HG02870 (cell line): ENCODE data around the gene SLC9A9.
"Not testable (repeated sequence)": the region's sequence is repeated elsewhere in the genome, so short reads cannot be mapped to it uniquely, and the experiment has no call there.

ENCODE experiments used
- ATAC-seq: cut with Tn5 transposase; IDR thresholded peaks from one replicate; pipeline ENCODE4 v1.9.1; 2021; ENCODE audit warnings: mild to moderate bottlenecking, moderate library complexity; ENCODE audit not compliant: unreplicated experiment

SLC9A9 gene

DNA sequence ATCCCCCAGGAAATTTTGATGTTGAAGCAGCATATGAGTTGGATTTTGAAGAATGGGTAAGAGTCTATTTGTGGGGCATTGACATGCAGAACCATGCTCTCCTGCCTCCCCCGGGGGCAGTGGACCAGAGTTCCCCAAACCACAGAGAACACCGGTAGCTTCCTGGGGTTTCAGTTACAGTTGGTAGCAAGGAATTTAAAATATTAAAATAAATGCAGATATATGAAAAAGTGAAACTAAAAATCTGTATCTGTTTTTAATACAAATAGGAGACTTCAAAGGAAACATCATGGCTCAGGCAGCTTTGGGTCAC is 37.4 kb downstream of the SLC9A9 start:
- peak; percentile 36 for ATAC-seq

DNA sequence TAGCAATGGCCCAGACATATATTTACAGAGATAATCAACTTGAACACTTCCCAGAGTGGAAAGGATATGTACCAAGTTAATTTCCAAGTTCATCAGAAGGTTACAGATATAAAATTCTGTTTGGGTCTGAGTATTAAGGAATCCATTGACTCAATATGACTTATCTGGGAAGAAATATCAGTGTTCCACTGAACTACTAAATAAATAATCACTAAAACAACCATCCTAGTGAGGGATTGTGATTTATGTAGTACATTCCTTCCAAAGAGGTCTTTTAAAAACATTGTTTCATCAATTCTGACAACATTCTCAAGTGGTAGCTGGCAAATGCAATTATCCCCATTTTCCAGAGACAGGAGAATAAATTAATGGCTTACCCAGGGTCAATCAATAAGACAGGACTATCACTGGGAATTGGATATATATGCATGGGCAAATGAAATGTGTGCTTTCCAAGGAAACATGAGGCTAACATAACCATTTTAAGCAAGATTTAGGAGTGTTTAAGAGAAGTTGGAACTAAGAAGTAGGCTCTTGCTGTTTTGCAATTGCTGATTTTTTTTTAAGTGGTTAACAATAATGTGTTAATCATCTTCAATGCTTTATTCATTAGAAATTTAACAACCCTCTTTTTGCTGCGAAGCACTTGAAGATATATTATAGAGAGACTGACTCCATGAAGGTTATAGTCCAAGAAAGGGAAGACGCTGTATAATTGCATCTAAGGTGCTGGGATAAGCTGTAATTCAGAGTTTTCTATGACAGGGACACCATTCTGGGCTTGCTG is 37.9 kb downstream of the SLC9A9 start:
- no peak for ATAC-seq

DNA sequence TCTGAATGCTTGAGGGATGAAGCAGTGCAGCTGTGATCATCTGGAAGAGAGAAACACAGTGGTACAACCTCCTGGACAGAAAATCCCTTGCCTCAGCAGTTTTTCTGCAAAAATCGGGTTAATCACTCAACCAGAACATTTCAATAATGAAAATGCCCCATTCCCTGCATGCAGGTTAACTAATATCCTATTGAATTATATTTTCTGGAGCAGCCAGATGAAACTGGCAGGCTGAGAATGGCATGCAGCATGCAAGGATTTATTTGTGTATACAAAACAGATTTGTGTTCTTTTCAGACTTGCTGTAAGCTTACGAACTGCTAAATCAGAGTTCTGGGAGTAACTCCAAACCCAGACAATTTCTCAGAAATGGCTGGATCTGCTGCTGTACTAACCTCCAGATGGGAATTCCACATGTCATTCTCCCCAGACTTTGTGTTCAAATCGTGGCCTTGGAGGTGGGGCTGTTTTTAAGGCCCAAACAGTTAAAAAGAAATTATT is 39.1 kb downstream of the SLC9A9 start:
- no peak for ATAC-seq

DNA sequence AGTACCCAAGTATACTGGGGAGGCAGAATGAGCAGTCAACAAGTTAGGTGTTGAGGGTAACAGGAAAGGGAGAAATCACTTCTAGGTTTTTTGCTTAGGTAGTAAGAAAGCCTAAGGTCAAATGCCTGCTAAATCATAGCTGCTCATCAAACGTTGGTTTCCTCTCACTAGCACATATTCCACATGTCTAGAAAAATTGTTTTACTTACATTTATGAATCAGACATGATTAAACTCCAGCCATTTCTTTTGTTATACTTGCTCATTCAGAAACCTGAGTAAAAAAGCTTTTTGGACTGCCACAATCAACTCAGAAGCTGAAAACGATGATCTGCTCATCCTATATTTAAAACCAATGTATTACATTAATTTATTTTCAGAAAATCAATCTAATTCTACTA is 40.2 kb downstream of the SLC9A9 start:
- ATAC-seq: no peak

DNA sequence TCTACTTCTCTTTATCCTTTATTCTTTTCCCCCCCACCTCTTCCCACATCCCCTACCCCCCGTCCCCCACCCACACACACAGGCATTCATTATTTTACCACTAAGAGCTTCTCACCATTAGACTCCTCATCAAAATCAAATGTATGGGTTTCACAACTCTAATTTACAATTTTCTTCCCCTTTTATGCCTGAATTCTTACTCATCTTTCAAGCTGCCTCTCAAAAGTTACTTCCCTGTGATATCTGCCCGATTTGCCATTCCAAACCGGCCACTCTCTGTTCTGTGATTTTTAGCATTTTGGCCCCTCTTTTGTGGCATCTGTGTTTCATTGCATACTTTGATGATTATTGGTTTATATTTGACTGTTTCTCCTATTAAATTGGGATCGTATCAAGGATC is 42.2 kb downstream of the SLC9A9 start:
- ATAC-seq: no peak

DNA sequence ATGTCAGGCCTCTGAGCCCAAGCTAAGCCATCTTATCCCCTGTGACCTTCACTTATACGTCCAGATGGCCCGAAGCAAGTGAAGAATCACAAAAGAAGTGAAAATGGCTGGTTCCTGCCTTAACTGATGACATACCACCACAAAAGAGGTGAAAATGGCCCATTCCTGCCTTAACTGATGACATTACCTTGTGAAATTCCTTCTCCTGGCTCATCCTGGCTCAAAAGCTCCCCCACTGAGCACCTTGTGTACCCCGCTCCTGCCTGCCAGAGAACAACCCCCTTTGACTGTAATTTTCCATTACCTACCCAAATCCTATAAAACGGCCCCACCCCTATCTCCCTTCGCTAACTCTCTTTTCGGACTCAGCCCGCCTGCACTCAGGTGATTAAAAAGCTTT is 42.8 kb downstream of the SLC9A9 start:
- not testable (repeated sequence) for ATAC-seq

DNA sequence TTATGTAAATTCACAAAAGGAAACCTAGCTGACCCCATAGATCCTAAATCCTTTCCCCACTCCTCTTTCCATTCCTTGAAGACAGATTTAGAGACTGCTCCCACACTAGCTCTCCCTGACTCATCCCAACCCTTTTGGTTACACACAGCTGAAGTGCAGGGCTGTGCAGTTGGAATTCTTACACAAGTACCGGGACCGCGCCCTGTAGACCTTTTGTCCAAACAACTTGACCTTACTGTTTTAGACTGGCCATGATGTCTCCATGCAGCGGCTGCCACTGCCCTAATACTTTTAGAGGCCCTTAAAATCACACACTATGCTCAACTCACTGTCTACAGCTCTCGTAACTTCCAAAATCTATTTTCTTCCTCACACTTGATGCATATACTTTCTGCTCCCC is 47.2 kb downstream of the SLC9A9 start:
- ATAC-seq: not testable (repeated sequence)

DNA sequence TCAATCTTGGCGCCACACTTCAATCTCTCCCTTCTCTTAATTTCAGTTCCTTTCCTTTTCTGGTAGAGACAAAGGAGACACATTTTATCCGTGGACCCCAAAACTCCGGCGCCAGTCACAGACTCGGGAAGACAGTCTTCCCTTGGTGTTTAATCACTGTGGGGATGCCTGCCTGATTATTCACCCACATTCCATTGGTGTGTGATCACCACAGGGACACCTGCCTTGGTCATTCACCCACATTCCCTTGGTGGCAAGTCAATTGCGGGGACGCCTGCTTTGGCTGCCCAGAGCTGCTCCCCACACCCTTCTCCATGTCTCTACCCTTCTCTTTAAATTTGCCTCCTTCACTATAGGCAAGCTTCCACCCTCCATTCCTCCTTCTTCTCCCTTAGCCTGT is 50.1 kb downstream of the SLC9A9 start:
- ATAC-seq: not testable (repeated sequence)

DNA sequence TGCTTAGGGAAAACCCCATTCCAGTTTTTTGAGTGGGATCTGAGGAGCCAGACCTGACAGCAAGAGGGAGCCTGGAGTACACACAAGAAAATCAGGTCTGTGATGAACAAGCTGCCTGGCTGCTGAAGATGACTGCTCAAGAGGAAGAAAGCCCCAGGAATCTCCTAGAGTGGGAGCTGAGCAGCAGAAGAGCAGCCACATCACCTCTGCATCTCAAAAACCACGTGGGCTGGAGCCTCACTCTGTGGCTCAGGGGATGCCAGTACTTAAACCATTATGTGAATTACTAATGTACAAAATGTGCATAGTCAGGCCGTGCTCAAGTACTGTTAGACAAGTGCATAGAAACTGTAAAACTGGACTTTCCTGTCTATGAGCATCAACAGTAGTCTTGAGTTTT is 52.4 kb downstream of the SLC9A9 start:
- ATAC-seq: no peak

DNA sequence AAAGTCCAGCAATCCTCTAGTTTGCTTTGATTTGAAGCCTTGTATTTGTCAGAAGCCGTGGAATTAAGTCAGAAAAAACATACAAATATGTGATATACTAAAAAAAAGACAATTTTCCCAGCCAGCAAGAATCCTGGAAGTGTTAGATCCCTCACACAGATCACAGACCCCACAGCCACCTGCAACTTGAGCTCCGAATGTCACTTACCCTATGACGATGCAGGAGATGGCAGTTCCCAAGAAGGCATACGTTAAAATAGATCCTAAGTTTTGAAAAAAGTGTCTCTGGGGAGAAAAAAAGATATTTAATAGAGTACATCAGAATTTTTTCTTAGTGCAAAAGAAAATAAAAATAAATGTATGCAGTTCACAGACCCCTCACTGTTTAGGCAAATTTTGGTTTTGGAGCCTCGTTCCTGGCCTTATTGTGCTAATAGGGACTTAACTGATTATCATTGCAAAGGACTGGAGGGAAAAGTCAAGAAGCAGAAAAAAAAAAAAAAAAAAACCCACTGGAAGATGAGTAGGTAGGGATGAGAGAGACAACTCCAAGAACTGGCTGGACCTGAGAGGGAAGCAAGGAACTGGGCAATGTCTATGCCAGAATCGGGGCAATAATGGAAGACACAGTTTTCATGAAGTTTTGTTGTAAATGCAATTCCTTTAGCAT is 53.3 kb downstream of the SLC9A9 start:
- ATAC-seq: no peak

DNA sequence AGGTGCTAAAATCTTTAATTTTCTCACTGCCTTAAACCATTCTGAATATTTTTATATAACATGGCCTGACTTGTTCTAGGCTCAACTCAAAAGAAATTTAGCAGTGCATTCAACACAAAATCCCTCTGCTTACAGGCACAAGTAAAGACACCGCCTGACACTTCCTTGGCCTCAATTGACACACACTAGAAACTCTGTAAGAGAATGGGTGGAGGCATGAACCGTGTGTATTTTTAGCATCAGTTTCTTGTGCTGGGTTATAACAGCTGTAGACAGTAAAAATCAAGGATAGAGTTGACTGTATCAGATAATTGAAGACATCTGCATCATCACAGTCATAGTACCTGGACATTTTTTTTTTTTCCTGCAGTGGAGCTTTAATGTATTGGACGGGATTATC is 54.3 kb downstream of the SLC9A9 start:
- ATAC-seq: no peak

DNA sequence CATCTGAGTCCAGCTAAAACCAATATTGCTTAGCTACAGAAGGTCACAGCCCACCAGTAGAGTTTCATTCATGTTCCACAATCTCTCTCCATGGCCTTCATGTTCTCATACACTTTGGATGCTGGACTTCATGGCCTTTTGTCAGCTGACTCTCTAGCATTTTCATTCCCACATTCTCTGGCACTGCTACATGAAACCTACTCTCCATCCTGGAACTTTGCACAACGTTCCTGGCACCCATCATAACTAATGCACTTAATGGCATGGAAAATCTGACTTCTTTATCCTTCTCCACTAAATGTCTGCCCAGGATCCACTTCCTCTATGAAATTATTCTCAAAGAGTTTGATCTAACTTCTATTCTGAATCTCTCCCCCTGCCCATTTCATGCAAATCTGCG is 56.9 kb downstream of the SLC9A9 start:
- ATAC-seq: no peak

DNA sequence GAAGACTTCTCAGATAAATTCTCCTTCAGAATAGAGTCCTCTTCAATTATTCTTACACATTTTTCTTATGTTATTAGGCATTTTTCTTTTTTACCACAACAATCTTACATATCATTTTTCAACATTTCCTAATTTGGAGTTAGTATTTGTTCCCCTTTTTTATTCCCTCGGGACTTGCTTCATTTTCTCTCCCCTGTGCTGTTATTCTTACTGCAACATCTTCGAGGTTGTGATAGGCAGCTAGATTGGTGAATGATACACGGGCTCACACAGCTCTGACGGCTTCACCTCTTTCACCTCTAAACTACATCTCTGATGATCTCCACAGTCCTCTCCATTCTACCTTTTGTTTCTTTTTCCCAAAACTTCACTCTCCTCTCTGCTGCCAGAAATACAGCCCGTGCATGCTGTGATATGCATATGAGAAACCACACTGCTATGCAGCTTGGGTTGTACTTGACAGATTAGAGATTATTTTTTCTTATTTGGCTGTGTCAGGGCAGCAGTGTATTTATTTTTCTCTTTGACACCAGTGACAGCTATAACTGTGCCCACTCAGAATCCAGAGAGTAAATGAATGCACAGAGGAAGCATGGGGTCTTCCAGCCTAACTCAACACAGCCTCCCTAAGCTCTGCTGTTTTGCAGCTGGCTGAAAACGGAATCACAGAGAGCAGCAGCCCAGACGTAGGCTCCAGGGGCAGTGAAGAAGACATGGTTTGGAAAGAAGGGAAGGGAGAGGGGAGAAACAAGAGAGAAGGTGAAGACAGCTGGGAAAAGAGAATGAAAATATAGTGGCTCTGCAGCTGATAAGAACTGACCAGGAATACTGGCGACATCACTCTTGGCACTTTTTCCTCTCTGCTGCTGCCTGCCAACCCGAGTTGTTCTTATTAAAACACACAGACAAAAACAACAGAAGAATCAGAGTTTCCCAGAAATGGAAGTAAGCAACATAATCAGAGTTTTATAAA is 61.8 kb downstream of the SLC9A9 start:
- no peak for ATAC-seq

DNA sequence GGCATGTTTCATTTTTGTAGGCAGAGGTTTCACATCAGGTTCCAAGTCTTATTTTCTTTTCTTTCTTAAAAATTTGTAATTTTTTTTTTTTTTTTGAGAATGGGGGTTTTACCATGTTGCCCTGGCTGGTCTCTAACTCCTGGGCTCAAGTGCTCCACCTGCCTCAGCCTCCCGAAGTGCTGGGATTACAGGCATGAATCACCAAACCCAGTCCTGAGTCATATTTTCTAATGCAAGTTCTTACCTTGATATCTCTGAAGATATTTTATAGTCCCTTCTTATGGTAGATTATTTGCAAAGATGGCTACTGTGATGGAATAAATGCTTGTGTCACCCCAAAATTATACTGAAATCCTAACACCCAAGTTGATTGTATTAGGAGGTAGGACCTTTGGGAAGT is 63.8 kb downstream of the SLC9A9 start:
- no peak for ATAC-seq

DNA sequence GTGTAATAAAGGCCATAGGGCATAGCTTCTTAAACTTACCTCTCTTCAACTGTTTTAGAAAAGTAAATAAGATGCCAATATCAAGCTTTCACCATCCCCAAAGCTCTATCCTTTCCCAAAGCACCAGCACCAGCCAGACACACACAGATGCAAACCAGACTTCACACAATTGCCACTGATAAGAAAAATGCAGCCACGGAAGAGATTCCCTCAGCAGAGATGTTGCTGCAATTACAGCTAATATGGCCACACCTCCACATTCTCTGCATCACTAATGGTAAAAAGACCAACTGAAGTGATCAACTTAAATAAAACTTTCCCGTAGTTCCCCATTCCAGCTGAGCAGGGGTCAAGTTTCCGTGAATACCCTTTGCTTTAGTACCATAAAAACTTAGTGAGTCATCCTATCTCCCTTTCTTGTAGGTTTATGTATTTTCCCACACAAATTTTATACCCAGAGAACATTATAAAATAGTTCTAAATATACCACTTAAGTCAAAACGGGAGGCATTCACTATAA is 64.4 kb downstream of the SLC9A9 start:
- ATAC-seq: no peak

DNA sequence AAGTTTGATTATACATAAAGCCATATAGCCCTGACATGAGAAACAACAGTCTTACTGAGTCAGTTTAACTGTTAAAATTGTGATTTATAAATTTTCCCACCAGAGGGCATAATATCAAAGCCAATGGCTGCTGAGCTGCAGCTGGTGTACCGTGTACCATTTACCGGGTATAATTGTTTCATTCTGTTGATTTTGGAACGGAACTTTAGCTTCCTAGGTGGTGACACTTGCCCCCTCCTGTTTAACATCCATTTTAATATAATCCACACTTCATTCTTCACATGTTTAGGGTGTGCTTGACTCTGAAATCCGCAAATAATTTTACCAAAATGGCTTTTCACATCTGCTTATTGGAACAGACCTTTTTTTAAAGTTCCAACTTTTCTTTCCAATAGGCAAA is 72.8 kb downstream of the SLC9A9 start:
- ATAC-seq: peak; percentile 82

DNA sequence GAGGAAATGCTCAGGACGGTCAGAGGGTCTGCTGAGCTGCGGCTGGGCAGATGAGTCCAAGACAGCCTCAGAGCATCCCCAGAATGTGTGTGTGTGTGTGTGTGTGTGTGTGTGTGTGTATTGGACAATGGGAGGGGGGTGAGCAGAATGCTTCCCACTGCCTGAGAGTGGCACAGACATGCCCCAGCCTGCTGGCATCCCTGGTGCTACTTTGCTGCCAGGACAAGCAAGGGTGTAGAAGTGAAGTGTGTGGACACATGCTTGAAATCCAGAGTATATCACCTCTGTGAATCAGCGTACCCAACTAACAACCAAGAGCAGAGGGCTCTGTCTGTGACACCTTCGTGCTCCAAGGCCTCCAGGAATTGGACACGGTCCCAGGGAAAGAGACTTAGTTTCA is 76.3 kb downstream of the SLC9A9 start:
- no peak for ATAC-seq

DNA sequence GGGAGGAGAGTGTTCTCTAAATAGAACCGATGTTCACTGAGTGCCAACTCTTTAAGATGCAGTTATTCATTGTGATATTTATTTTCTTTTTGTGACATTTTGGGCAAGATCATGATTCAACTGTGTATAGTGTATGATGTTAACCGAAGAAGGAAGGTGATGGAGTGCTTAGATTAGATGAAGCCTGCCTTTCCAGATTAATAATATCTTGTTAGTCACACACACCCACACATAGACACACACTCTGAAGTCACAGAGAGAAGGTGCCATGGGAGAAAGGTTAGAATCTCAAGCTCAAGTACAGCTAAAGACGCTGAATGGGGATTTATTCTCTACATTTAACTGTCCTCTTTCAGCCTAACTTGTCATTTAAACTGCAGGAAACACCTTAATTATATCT is 77.0 kb downstream of the SLC9A9 start:
- ATAC-seq: no peak

DNA sequence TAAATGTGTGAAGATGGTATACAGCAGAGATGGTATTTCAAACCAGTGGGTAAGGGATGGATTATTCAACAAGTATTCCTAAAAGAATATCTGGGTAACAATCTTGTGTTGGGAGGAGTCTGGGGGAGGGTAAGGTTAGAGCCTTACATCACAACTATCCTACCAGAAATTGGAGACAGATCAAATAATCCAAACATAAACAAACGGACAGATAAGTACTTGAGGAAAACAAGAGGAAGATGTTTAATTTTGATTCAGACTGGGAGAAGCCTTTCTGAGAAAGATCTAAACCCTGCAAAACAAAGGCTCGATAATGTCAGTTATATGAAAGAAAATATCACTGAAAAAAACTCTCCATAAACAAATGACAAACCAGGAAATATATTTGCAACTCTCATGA is 77.9 kb downstream of the SLC9A9 start:
- no peak for ATAC-seq

DNA sequence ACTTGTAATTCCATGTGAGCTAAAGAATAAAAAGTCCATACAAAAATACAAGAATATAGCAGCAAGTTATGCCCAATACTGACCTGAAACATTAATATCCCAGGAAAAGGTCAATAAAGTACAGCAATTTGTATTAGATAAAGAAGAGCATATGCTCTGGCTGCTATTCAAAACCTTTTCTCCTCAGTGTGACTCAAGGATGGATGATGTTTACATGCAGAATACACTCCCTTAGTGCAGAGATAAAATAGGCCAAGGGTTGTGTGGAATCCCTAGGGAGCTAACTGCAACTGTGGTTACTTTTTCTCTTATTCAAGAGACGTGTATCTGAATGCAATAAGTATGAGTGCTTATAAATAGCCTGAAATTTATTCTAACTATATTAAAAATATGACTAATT is 78.7 kb downstream of the SLC9A9 start:
- no peak for ATAC-seq

DNA sequence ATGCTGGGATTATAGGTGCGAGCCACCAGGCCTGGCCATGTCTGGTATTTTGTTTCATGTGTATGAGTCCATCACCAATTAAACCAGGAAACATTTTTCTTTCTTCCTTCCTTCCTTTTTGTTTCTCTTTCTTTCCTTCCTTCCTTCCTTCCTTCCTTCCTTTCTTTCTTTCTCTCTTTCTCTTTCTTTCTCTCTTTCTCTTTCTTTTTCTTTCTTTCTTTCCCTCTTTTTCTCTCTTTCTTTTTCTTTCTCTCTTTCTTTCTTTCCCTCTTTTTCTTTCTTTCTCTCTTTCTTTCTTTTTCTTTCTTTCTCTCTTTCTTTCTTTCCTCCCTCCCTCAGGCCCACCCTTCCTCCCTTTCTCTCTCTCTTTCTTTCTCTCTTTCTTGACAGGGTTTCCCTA is 83.4 kb downstream of the SLC9A9 start:
- no peak for ATAC-seq
